ENCODE results near the gene OR14J1. TPM values are rescaled to one million over a fixed set of nuclear protein-coding genes. Genes with fewer than 3 reads are reported as not detected.

Gene OR14J1
- total RNA-seq: not detected
- polyA plus RNA-seq (ENCODE audit: insufficient read length in 6 of 6): under 1 TPM; 0.03 to 0.15 (median 0.10) TPM
- long read RNA-seq, donor 1: 0 reads
- long read RNA-seq, donor 2, partial matches to known transcripts: 0 of 1 reads
- long read RNA-seq, donor 2, other reads (novel, unspliced or antisense): 0 of 1 reads
- long read RNA-seq, donor 3: 0 reads
- long read RNA-seq, donor 4: 0 reads
- long read RNA-seq, donor 5: 0 reads
- long read RNA-seq, donor 6: 0 reads
- long read RNA-seq, donor 7: 0 reads
- long read RNA-seq, donor 8: 0 reads
- long read RNA-seq, donor 9: 0 reads
- long read RNA-seq, donor 10: 0 reads
- long read RNA-seq, donor 11: 0 reads
- long read RNA-seq, donor 12: 0 reads

DNA sequence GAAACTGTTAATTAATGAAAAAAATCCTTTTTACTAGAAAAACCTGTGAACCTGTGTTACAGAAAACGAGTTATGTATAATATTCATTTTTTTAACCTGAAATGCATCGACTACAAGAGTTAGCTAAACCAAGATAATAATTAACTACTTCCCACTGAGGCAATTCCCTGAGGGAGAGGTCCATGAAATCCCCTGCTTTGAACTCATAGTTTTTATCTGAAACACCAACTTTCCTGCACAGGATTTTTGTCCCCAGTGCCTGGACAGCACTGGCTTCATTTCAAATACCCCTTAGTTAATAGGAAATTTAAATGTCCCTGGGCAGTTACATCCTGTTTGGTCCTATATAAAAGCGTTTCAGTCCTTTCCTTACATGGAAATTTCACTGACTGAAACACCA lies at the start of gene OR14J1:
Gene OR14J1 (plus strand): TSS at position 386 of the 400 bp plus-strand sequence. CDS start 4,989 bp downstream, outside the sequence.
- H3K9me3 ChIP-seq: no peaks in the 10 kb centered on the region
- no peak within 1 kb of the TSS for H3K4me3 ChIP-seq
- H3K27me3 ChIP-seq: no peaks in the 10 kb centered on the region
- H3K36me3 ChIP-seq: no peaks in the 10 kb centered on the region
- H3K27ac ChIP-seq: no peak within 1 kb of the TSS
- no peaks in the 10 kb centered on the region for H3K4me1 ChIP-seq
- intact Hi-C loops (cut with DNase I): no loop called here
- ATAC-seq: no peak
- no peak for DNase-seq
- TF ChIP-seq, protein P1, sequence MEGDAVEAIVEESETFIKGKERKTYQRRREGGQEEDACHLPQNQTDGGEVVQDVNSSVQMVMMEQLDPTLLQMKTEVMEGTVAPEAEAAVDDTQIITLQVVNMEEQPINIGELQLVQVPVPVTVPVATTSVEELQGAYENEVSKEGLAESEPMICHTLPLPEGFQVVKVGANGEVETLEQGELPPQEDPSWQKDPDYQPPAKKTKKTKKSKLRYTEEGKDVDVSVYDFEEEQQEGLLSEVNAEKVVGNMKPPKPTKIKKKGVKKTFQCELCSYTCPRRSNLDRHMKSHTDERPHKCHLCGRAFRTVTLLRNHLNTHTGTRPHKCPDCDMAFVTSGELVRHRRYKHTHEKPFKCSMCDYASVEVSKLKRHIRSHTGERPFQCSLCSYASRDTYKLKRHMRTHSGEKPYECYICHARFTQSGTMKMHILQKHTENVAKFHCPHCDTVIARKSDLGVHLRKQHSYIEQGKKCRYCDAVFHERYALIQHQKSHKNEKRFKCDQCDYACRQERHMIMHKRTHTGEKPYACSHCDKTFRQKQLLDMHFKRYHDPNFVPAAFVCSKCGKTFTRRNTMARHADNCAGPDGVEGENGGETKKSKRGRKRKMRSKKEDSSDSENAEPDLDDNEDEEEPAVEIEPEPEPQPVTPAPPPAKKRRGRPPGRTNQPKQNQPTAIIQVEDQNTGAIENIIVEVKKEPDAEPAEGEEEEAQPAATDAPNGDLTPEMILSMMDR (IDR thresholded peaks at IDR 0.05): no peak

GRCh38 chr6:29251736-29252135 lies 49.8 kb upstream of the OR14J1 start:
- H3K27me3 ChIP-seq: no peaks in the 10 kb centered on the region
- peaks cover 0 to 21% of the 10 kb centered on the region in 2 donors for H3K9me3 ChIP-seq
- TF ChIP-seq, protein P1 (IDR thresholded peaks at IDR 0.05): no peak
- no peak overlapping the region for H3K4me3 ChIP-seq
- intact Hi-C loops (cut with DNase I): no loop called here
- no peaks in the 10 kb centered on the region for H3K4me1 ChIP-seq
- no peaks in the 10 kb centered on the region for H3K36me3 ChIP-seq
- no peak for DNase-seq
- H3K27ac ChIP-seq: no peak overlapping the region
- ATAC-seq: no peak

GRCh38 chr6:29255530-29255929 lies 46.0 kb upstream of the OR14J1 start:
- TF ChIP-seq, protein P1 (IDR thresholded peaks at IDR 0.05): no peak
- DNase-seq (no peak), ATAC-seq (no peak)
- Histone ChIP-seq H3K9me3 (peaks cover 0 to 21% of the 10 kb centered on the region in 2 donors), H3K27ac (no peak overlapping the region), H3K27me3 (no peaks in the 10 kb centered on the region), H3K4me3 (no peak overlapping the region), H3K36me3 (no peaks in the 10 kb centered on the region), H3K4me1 (no peaks in the 10 kb centered on the region)
- intact Hi-C loops (cut with DNase I): no loop called here

DNA sequence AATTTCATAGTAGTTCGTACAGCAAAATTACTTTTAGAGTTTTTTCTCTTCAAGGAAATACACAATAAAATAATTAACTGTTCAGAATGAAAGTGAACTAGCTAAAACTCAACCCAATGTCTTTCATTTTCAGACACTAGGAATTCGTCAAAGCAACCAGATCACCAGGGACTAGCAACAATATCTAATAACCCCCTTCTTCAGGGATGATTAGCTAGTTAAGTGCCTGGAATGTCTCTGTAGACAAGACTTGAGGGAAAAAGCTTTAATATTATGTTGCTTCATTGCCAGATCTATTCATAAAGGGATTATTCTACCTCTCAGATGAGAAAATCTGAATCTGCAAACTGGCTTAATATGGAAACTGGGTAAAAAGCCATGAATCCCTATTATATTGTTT lies 41.8 kb upstream of the OR14J1 start:
- intact Hi-C loops (cut with DNase I): no loop called here
- no peaks in the 10 kb centered on the region for H3K36me3 ChIP-seq
- no peak overlapping the region for H3K4me3 ChIP-seq
- DNase-seq (no peak), ATAC-seq (no peak)
- no peaks in the 10 kb centered on the region for H3K27me3 ChIP-seq
- H3K4me1 ChIP-seq: no peaks in the 10 kb centered on the region
- TF ChIP-seq, protein P1 (IDR thresholded peaks at IDR 0.05): no peak
- no peak overlapping the region for H3K27ac ChIP-seq
- peaks cover 0 to 8% of the 10 kb centered on the region in 2 donors for H3K9me3 ChIP-seq

- H3K27ac ChIP-seq: no peak overlapping the region
- no peak for ATAC-seq
- TF ChIP-seq, protein P1 (IDR thresholded peaks at IDR 0.05): no peak
- no peak for DNase-seq
- no peaks in the 10 kb centered on the region for H3K36me3 ChIP-seq
- intact Hi-C loops (cut with DNase I): no loop called here
- H3K27me3 ChIP-seq: no peaks in the 10 kb centered on the region
- no peaks in the 10 kb centered on the region for H3K4me1 ChIP-seq
- no peak overlapping the region for H3K4me3 ChIP-seq
- H3K9me3 ChIP-seq: no peaks in the 10 kb centered on the region
Measured at GRCh38 chr6:29263001-29263400, 38.5 kb upstream of the OR14J1 start.
